Measurements from ENCODE around the gene FCGR3B.
"Not testable (repeated sequence)": the region's sequence is repeated elsewhere in the genome, so short reads cannot be mapped to it uniquely, and the experiment has no call there.

DNA sequence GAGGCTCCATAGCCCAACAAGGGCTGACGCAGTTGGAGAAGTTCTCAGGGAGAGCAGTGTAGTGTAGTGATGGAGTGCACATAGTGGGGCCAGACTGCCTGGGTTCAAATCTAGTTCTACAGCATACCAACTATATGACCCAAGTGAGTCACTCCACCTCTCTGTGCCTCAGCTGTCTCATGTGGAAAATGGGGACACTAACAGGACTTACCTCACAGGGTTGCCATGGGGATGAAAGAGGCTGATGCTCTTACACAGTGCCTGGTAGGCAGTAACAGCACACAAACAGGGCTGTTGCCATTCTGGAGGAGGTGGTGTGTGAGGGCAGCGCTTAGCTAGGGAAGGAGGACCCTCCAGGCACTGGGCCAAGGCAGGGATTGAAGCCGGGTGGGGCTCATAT is 38.4 kb downstream of the FCGR3B start:
- TF ChIP-seq, protein P1, sequence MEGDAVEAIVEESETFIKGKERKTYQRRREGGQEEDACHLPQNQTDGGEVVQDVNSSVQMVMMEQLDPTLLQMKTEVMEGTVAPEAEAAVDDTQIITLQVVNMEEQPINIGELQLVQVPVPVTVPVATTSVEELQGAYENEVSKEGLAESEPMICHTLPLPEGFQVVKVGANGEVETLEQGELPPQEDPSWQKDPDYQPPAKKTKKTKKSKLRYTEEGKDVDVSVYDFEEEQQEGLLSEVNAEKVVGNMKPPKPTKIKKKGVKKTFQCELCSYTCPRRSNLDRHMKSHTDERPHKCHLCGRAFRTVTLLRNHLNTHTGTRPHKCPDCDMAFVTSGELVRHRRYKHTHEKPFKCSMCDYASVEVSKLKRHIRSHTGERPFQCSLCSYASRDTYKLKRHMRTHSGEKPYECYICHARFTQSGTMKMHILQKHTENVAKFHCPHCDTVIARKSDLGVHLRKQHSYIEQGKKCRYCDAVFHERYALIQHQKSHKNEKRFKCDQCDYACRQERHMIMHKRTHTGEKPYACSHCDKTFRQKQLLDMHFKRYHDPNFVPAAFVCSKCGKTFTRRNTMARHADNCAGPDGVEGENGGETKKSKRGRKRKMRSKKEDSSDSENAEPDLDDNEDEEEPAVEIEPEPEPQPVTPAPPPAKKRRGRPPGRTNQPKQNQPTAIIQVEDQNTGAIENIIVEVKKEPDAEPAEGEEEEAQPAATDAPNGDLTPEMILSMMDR (conservative IDR thresholded peaks at IDR 0.05; ENCODE audit: low read depth, low read length): not testable (repeated sequence)
- not testable (repeated sequence) for TF ChIP-seq EZH2 (IDR thresholded peaks at IDR 0.05; ENCODE audit: borderline replicate concordance, low read depth, low read length, poor library complexity, severe bottlenecking)
